ENCODE measurements around the gene C10orf120. TPM values are rescaled to one million over a fixed set of nuclear protein-coding genes. Genes with fewer than 3 reads are reported as not detected.
A peak's percentile ranks its signal among the peaks of the same experiment; 100 is the strongest.

C10orf120 gene
- total RNA-seq, 1 experiment from 2014 or later, result not detected

- H3K4me1 Mint-ChIP-seq (ENCODE audit: insufficient read depth, unreplicated experiment), result no peaks in the 10 kb centered on the region
- intact Hi-C loops (cut with micrococcal nuclease), result no loop called here
- no peaks in the 10 kb centered on the region for H3K9me3 Mint-ChIP-seq (ENCODE audit: unreplicated experiment)
- peaks cover 69% of the 10 kb centered on the region for H3K27me3 Mint-ChIP-seq (ENCODE audit: insufficient read depth, unreplicated experiment)
- H3K36me3 Mint-ChIP-seq (ENCODE audit: insufficient read depth, unreplicated experiment), result no peaks in the 10 kb centered on the region
- DNase-seq (ENCODE audit: unreplicated experiment), result peak; percentile 22
- CTCF ChIA-PET, result interaction anchor here (0.7 kb wide), 1 partner anchor 114 kb away, joined by 3 read pairs; no protein-coding TSS in a partner anchor
- no peak overlapping the region for H3K4me3 Mint-ChIP-seq (ENCODE audit: unreplicated experiment)
- H3K27ac Mint-ChIP-seq (ENCODE audit: low read depth, unreplicated experiment), result no peak overlapping the region
- POLR2A ChIA-PET, result no interaction called here
- TF ChIP-seq, protein P1, sequence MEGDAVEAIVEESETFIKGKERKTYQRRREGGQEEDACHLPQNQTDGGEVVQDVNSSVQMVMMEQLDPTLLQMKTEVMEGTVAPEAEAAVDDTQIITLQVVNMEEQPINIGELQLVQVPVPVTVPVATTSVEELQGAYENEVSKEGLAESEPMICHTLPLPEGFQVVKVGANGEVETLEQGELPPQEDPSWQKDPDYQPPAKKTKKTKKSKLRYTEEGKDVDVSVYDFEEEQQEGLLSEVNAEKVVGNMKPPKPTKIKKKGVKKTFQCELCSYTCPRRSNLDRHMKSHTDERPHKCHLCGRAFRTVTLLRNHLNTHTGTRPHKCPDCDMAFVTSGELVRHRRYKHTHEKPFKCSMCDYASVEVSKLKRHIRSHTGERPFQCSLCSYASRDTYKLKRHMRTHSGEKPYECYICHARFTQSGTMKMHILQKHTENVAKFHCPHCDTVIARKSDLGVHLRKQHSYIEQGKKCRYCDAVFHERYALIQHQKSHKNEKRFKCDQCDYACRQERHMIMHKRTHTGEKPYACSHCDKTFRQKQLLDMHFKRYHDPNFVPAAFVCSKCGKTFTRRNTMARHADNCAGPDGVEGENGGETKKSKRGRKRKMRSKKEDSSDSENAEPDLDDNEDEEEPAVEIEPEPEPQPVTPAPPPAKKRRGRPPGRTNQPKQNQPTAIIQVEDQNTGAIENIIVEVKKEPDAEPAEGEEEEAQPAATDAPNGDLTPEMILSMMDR (IDR thresholded peaks at IDR 0.05; ENCODE audit: unreplicated experiment), result no peak
- BruUV-seq (replicated peaks), result no TSS peak
Measured at GRCh38 chr10:122688293-122688989, 11.2 kb downstream of the C10orf120 start.

GRCh38 chr10:122682522-122682921 lies 17.1 kb downstream of the C10orf120 start:
- Mint-ChIP-seq H3K27ac (ENCODE audit: low read depth, unreplicated experiment) (no peak overlapping the region), H3K4me3 (ENCODE audit: unreplicated experiment) (no peak overlapping the region), H3K27me3 (ENCODE audit: insufficient read depth, unreplicated experiment) (peaks cover 50% of the 10 kb centered on the region), H3K9me3 (ENCODE audit: unreplicated experiment) (no peaks in the 10 kb centered on the region), H3K36me3 (ENCODE audit: insufficient read depth, unreplicated experiment) (no peaks in the 10 kb centered on the region), H3K4me1 (ENCODE audit: insufficient read depth, unreplicated experiment) (no peaks in the 10 kb centered on the region)
- no peak for DNase-seq (ENCODE audit: unreplicated experiment)
- TF ChIP-seq, protein P1 (IDR thresholded peaks at IDR 0.05; ENCODE audit: unreplicated experiment), result no peak
- BruUV-seq (replicated peaks), result no TSS peak
- POLR2A ChIA-PET, result no interaction called here
- intact Hi-C loops (cut with micrococcal nuclease), result no loop called here
- CTCF ChIA-PET, result interaction anchor here (0.7 kb wide), 2 partner anchors 21 to 45 kb away, joined by 3 read pairs; no protein-coding TSS in a partner anchor

DNA sequence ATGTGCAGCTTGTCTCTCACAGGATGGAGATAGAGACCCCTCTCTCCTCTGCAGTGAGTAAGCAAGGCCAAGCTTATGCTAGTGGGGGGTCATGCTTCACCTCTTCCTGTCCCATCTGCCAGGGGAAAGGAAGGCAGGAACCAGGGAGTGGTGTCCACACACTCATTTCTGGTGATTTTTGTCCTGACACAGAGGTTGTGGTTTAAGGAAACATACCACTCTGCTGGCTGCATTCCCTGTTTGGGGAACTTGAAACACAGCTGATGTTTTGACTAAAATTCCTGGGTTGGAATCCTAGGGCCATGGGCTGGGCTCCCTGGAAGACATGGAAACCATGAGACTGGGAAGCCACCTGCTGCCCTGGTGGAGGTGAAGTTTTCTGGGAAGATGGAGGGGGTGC lies 21.4 kb downstream of the C10orf120 start:
- intact Hi-C loops (cut with micrococcal nuclease), result no loop called here
- Mint-ChIP-seq H3K4me3 (ENCODE audit: unreplicated experiment) (no peak overlapping the region), H3K9me3 (ENCODE audit: unreplicated experiment) (no peaks in the 10 kb centered on the region), H3K27ac (ENCODE audit: low read depth, unreplicated experiment) (no peak overlapping the region), H3K4me1 (ENCODE audit: insufficient read depth, unreplicated experiment) (no peaks in the 10 kb centered on the region), H3K36me3 (ENCODE audit: insufficient read depth, unreplicated experiment) (no peaks in the 10 kb centered on the region), H3K27me3 (ENCODE audit: insufficient read depth, unreplicated experiment) (peaks cover 51% of the 10 kb centered on the region)
- TF ChIP-seq, protein P1 (IDR thresholded peaks at IDR 0.05; ENCODE audit: unreplicated experiment), result no peak
- ChIA-PET CTCF (no interaction called here), POLR2A (no interaction called here)
- no TSS peak for BruUV-seq (replicated peaks)
- no peak for DNase-seq (ENCODE audit: unreplicated experiment)

- intact Hi-C loops (cut with micrococcal nuclease), result no loop called here
- Mint-ChIP-seq H3K27me3 (ENCODE audit: insufficient read depth, unreplicated experiment) (peaks cover 51% of the 10 kb centered on the region), H3K36me3 (ENCODE audit: insufficient read depth, unreplicated experiment) (no peaks in the 10 kb centered on the region), H3K9me3 (ENCODE audit: unreplicated experiment) (no peaks in the 10 kb centered on the region), H3K4me1 (ENCODE audit: insufficient read depth, unreplicated experiment) (peaks cover 7% of the 10 kb centered on the region), H3K4me3 (ENCODE audit: unreplicated experiment) (no peak overlapping the region), H3K27ac (ENCODE audit: low read depth, unreplicated experiment) (no peak overlapping the region)
- ChIA-PET CTCF (interaction anchor here (0.6 to 1.2 kb wide), 3 partner anchors 14 to 282 kb away, joined by 3 to 4 read pairs (median 3); no protein-coding TSS in a partner anchor), POLR2A (interaction anchor here (1.2 kb wide), 1 partner anchor 15 kb away, joined by 3 read pairs; no protein-coding TSS in a partner anchor)
- DNase-seq (ENCODE audit: unreplicated experiment), result no peak
- BruUV-seq (replicated peaks), result no TSS peak
- TF ChIP-seq, protein P1 (IDR thresholded peaks at IDR 0.05; ENCODE audit: unreplicated experiment), result no peak
Measured at GRCh38 chr10:122675278-122675677, 24.4 kb downstream of the C10orf120 start.

All from MCF 10A (cell line).